ENCODE results near the gene MARCHF3. TPM values are rescaled to one million over a fixed set of nuclear protein-coding genes. Genes with fewer than 3 reads are reported as not detected.

The MARCHF3 gene
- total RNA-seq, 1 experiment from 2014 or later = 1.1 TPM

GRCh38 chr5:126925482-126925881, 104.9 kb downstream of the MARCHF3 start:
- no peak for DNase-seq (ENCODE audit: low spot score)
- no peaks in the 10 kb centered on the region for H3K4me1 ChIP-seq (ENCODE audit: insufficient read depth, low read length, poor library complexity, severe bottlenecking)
- intact Hi-C loops (cut with micrococcal nuclease; ENCODE audit: unreplicated experiment) = no loop called here
- ChIA-PET POLR2A (ENCODE audit: low non-redundant PET) (no interaction called here), CTCF (no interaction called here)
- no TSS peak for BruUV-seq (replicated peaks)
- no peaks in the 10 kb centered on the region for H3K9me3 ChIP-seq (ENCODE audit: low read depth, low read length, poor library complexity, severe bottlenecking)
- no peak overlapping the region for H3K27ac ChIP-seq (ENCODE audit: low read depth, low read length, poor library complexity, severe bottlenecking)
- no peaks in the 10 kb centered on the region for H3K27me3 ChIP-seq (replicated peaks; ENCODE audit: insufficient read depth, low read depth, low read length, poor library complexity)
- TF ChIP-seq CTCF (conservative IDR thresholded peaks at IDR 0.05; ENCODE audit: low read depth, low read length) (no peak), EZH2 (IDR thresholded peaks at IDR 0.05; ENCODE audit: borderline replicate concordance, low read depth, low read length, poor library complexity, severe bottlenecking) (no peak)
- H3K4me3 ChIP-seq (ENCODE audit: low read depth, low read length, poor library complexity, severe bottlenecking) = no peak overlapping the region
- no peaks in the 10 kb centered on the region for H3K36me3 ChIP-seq (ENCODE audit: insufficient read depth, low read length, poor library complexity, severe bottlenecking)

- POLR2A ChIA-PET (ENCODE audit: low non-redundant PET) = no interaction called here
- intact Hi-C loops (cut with micrococcal nuclease; ENCODE audit: unreplicated experiment) = no loop called here
- BruUV-seq (replicated peaks) = no TSS peak
Observed at GRCh38 chr5:126924331-126925033, 105.9 kb downstream of the MARCHF3 start.

GRCh38 chr5:126921241-126922091, 108.9 kb downstream of the MARCHF3 start:
- Histone ChIP-seq H3K9me3 (ENCODE audit: low read depth, low read length, poor library complexity, severe bottlenecking) (no peaks in the 10 kb centered on the region), H3K4me3 (ENCODE audit: low read depth, low read length, poor library complexity, severe bottlenecking) (no peak overlapping the region), H3K4me1 (ENCODE audit: insufficient read depth, low read length, poor library complexity, severe bottlenecking) (no peaks in the 10 kb centered on the region), H3K27me3 (replicated peaks; ENCODE audit: insufficient read depth, low read depth, low read length, poor library complexity) (no peaks in the 10 kb centered on the region), H3K36me3 (ENCODE audit: insufficient read depth, low read length, poor library complexity, severe bottlenecking) (no peaks in the 10 kb centered on the region), H3K27ac (ENCODE audit: low read depth, low read length, poor library complexity, severe bottlenecking) (no peak overlapping the region)
- POLR2A ChIA-PET (ENCODE audit: low non-redundant PET) = no interaction called here
- no TSS peak for BruUV-seq (replicated peaks)
- intact Hi-C loops (cut with micrococcal nuclease; ENCODE audit: unreplicated experiment) = no loop called here
- no peak for DNase-seq (ENCODE audit: low spot score)
- CTCF ChIA-PET = no interaction called here
- TF ChIP-seq EZH2 (IDR thresholded peaks at IDR 0.05; ENCODE audit: borderline replicate concordance, low read depth, low read length, poor library complexity, severe bottlenecking) = no peak
- TF ChIP-seq CTCF (conservative IDR thresholded peaks at IDR 0.05; ENCODE audit: low read depth, low read length) = no peak

More at GRCh38 chr5:126924331-126925033, 105.9 kb downstream of the MARCHF3 start:
- Histone ChIP-seq H3K36me3 (ENCODE audit: insufficient read depth, low read length, poor library complexity, severe bottlenecking) (no peaks in the 10 kb centered on the region), H3K9me3 (ENCODE audit: low read depth, low read length, poor library complexity, severe bottlenecking) (no peaks in the 10 kb centered on the region), H3K27me3 (replicated peaks; ENCODE audit: insufficient read depth, low read depth, low read length, poor library complexity) (no peaks in the 10 kb centered on the region), H3K4me3 (ENCODE audit: low read depth, low read length, poor library complexity, severe bottlenecking) (no peak overlapping the region), H3K4me1 (ENCODE audit: insufficient read depth, low read length, poor library complexity, severe bottlenecking) (no peaks in the 10 kb centered on the region), H3K27ac (ENCODE audit: low read depth, low read length, poor library complexity, severe bottlenecking) (no peak overlapping the region)
- CTCF ChIA-PET = no interaction called here
- TF ChIP-seq EZH2 (IDR thresholded peaks at IDR 0.05; ENCODE audit: borderline replicate concordance, low read depth, low read length, poor library complexity, severe bottlenecking) (no peak), CTCF (conservative IDR thresholded peaks at IDR 0.05; ENCODE audit: low read depth, low read length) (no peak)
- no peak for DNase-seq (ENCODE audit: low spot score)

Data from A673 (cell line).